ENCODE measurements around the gene PRMT3. TPM values are rescaled to one million over a fixed set of nuclear protein-coding genes. Genes with fewer than 3 reads are reported as not detected.

The PRMT3 gene
- total RNA-seq, 3 donors from 2014 or later: 14.9 to 26.2 (median 18.4) TPM

DNA sequence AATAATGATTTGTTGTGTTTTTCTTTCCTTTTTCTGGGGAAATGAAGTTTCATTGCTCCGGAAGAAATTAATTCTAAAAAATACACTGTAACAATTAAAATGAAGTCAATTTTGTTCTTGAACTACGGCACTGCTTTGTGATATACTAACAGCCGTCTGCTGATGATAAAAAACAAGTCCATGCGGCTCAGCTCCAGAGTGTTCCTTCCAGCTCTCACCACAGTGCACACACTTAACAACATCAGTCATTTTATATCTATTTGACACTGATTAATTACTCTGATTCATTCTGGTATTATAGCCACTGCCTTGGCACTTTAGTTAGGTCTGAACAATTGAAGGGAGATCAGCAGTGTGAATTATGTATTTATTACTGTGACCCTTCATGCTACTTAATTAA lies 114.5 kb downstream of the PRMT3 start:
- TF ChIP-seq, protein P1, sequence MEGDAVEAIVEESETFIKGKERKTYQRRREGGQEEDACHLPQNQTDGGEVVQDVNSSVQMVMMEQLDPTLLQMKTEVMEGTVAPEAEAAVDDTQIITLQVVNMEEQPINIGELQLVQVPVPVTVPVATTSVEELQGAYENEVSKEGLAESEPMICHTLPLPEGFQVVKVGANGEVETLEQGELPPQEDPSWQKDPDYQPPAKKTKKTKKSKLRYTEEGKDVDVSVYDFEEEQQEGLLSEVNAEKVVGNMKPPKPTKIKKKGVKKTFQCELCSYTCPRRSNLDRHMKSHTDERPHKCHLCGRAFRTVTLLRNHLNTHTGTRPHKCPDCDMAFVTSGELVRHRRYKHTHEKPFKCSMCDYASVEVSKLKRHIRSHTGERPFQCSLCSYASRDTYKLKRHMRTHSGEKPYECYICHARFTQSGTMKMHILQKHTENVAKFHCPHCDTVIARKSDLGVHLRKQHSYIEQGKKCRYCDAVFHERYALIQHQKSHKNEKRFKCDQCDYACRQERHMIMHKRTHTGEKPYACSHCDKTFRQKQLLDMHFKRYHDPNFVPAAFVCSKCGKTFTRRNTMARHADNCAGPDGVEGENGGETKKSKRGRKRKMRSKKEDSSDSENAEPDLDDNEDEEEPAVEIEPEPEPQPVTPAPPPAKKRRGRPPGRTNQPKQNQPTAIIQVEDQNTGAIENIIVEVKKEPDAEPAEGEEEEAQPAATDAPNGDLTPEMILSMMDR (IDR thresholded peaks at IDR 0.05): no peak
- TF ChIP-seq POLR2AphosphoS5 (IDR thresholded peaks at IDR 0.05) (no peak), POLR2A (IDR thresholded peaks at IDR 0.05) (no peak)
- intact Hi-C loops (cut with DNase I; ENCODE audit: low total_unique reads): no loop called here
- H3K27ac ChIP-seq: no peak overlapping the region
- no peak for DNase-seq (ENCODE audit: low spot score in 2 of 2)
- no peaks in the 10 kb centered on the region for H3K4me1 ChIP-seq
- H3K4me3 ChIP-seq: no peak overlapping the region
- no peaks in the 10 kb centered on the region for H3K36me3 ChIP-seq
- H3K9me3 ChIP-seq: no peaks in the 10 kb centered on the region
- H3K27me3 ChIP-seq: no peaks in the 10 kb centered on the region

DNA sequence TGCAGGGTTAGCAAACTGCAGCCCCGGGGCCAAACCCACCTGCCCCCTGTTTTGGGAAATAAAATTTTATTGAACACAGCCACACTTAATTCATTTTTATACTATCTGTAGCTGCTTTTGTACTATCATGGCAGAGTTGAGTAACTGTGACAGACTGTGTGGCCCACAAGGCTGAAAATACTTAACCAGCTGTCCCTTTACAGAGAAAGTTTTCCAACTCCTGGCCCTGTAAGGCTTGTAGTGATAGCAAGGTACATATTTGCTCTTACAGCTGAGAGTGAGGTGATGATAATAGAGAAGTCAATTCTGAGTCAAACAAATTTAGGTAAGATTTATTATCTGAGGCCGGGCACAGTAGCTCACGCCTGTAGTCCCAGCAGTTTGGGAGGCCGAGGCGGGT lies 124.5 kb downstream of the PRMT3 start:
- intact Hi-C loops (cut with DNase I; ENCODE audit: low total_unique reads): no loop called here
- H3K27me3 ChIP-seq: no peaks in the 10 kb centered on the region
- H3K4me1 ChIP-seq: no peaks in the 10 kb centered on the region
- no peak overlapping the region for H3K27ac ChIP-seq
- no peak for DNase-seq (ENCODE audit: low spot score in 2 of 2)
- TF ChIP-seq POLR2A (IDR thresholded peaks at IDR 0.05) (no peak), POLR2AphosphoS5 (IDR thresholded peaks at IDR 0.05) (no peak)
- TF ChIP-seq, protein P1 (IDR thresholded peaks at IDR 0.05): no peak
- no peaks in the 10 kb centered on the region for H3K36me3 ChIP-seq
- no peak overlapping the region for H3K4me3 ChIP-seq
- H3K9me3 ChIP-seq: no peaks in the 10 kb centered on the region

DNA sequence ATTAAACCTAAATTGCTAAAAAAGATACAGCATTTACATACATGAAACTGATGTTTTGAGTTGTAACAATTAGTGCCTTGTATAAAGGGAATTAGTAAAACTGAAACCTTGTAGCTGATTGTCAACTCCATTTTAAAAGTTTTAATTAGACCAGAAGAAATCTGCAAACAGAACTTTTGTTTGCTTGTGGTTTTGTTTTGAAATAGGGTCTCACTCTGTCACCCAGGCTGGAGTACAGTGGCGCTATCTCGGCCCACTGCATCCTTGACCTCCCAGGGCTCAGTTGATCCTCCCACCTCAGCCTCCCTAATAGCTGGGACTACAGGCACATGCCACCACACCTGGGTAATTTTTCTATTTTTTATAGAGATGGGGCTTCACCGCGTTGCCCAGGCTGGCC lies 125.4 kb downstream of the PRMT3 start:
- DNase-seq (ENCODE audit: low spot score in 2 of 2): no peak
- H3K27me3 ChIP-seq: no peaks in the 10 kb centered on the region
- TF ChIP-seq POLR2AphosphoS5 (IDR thresholded peaks at IDR 0.05): no peak
- TF ChIP-seq, protein P1 (IDR thresholded peaks at IDR 0.05): no peak
- no peak overlapping the region for H3K27ac ChIP-seq
- H3K36me3 ChIP-seq: no peaks in the 10 kb centered on the region
- no peaks in the 10 kb centered on the region for H3K9me3 ChIP-seq
- no peaks in the 10 kb centered on the region for H3K4me1 ChIP-seq
- intact Hi-C loops (cut with DNase I; ENCODE audit: low total_unique reads): no loop called here
- H3K4me3 ChIP-seq: no peak overlapping the region

DNA sequence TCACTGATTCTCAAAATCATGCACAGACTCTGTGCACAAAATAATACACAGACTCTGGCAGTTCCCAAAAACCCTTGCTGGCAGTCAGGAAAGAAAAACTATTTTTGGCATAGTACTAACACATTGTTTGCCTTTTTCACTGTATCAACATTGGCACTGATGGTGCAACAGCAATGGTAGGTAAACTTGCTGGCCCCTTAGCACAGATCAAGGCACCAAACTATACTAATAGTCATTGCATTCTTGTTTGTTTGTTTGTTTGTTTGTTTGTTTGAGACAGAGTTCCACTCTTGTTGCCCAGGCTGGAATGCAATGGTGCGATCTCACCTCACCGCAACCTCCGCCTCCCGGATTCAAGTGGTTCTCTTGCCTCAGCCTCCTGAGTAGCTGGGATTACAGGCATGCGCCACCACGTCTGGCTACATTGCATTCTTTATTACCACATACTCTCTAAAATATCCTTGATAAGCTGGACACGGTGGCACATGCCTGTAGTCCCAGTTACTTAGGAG lies 130.9 kb downstream of the PRMT3 start:
- Histone ChIP-seq H3K9me3 (no peaks in the 10 kb centered on the region), H3K27me3 (no peaks in the 10 kb centered on the region), H3K27ac (no peak overlapping the region), H3K4me1 (no peaks in the 10 kb centered on the region), H3K4me3 (no peak overlapping the region), H3K36me3 (no peaks in the 10 kb centered on the region)
- intact Hi-C loops (cut with DNase I; ENCODE audit: low total_unique reads): no loop called here
- TF ChIP-seq POLR2A (IDR thresholded peaks at IDR 0.05) (no peak), POLR2AphosphoS5 (IDR thresholded peaks at IDR 0.05) (no peak)
- TF ChIP-seq, protein P1 (IDR thresholded peaks at IDR 0.05): no peak
- no peak for DNase-seq (ENCODE audit: low spot score in 2 of 2)

DNA sequence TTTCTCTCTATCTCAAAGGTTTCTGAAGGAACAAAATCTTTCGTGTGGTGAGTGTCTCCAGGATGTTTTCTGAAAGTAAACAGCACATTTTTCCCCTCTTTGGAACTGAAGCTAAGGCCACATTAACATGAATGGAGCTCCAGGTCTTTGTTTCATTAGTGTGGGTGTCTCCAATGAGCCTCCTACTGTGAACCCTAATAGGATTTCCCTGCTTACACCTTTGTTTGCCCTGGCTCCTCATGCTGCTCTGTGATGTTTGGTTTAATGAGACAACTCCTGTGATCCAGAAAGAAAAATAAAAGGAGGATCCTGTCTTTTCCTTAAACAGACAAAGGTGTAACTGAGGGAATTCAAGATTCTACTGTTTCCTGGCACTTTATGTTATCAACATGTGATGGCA lies 135.0 kb downstream of the PRMT3 start:
- Histone ChIP-seq H3K36me3 (no peaks in the 10 kb centered on the region), H3K9me3 (no peaks in the 10 kb centered on the region), H3K27me3 (no peaks in the 10 kb centered on the region), H3K4me3 (no peak overlapping the region), H3K4me1 (no peaks in the 10 kb centered on the region), H3K27ac (no peak overlapping the region)
- intact Hi-C loops (cut with DNase I; ENCODE audit: low total_unique reads): no loop called here
- no peak for TF ChIP-seq POLR2A (IDR thresholded peaks at IDR 0.05)
- TF ChIP-seq, protein P1 (IDR thresholded peaks at IDR 0.05): no peak
- TF ChIP-seq POLR2AphosphoS5 (IDR thresholded peaks at IDR 0.05): no peak
- DNase-seq (ENCODE audit: low spot score in 2 of 2): no peak

Data from breast epithelium (tissue), 4 donors.